Measurements from ENCODE around the gene KPNA1. TPM values are rescaled to one million over a fixed set of nuclear protein-coding genes. Genes with fewer than 3 reads are reported as not detected.

The KPNA1 gene
- total and polyA plus RNA-seq, 7 donors = 9.6 to 50.1 (median 34.9) TPM

DNA sequence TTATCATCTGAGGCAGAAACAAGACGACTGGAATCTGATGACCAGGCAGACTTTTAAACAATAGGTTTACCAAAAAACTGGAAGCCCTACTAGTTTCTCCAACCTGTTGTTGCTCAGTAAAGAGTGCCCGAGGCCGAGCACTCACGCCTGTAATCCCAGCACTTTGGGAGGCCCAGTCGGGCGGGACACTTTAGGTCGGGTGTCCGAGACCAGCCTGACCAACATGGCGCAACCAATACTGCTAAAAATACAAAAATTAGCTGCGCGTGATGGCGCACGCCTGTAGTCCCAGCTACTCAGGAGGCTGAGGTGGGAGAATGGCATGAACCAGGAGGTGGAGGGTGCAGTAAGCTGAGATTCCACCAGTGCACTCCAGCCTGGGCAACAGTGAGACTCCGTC, 97.8 kb downstream of the KPNA1 start:
- peaks cover 0 to 20% (median 0%) of the 10 kb centered on the region in 4 donors for H3K36me3 ChIP-seq
- intact Hi-C loops (cut with DNase I) = loop anchor here (1.0 to 10.0 kb wide), 4 partner anchors 33 to 145 kb away; partner anchors contain the start of genes DTX3L, FAM162A, KPNA1 and PARP9
- H3K27me3 ChIP-seq = no peaks in the 10 kb centered on the region
- H3K4me1 ChIP-seq = peaks cover 0 to 31% (median 27%) of the 10 kb centered on the region in 4 donors
- peak overlapping the region; percentile 54 to 89 (median 76) for H3K4me3 ChIP-seq
- no peaks in the 10 kb centered on the region for H3K9me3 ChIP-seq
- peak overlapping the region; percentile 84 to 90 (median 88) for H3K27ac ChIP-seq
- 46 to 60% methylated on average over 14 of the region's 14 CpGs for WGBS, 2 donors
- DNase-seq = no peak
- TF ChIP-seq, protein P1, sequence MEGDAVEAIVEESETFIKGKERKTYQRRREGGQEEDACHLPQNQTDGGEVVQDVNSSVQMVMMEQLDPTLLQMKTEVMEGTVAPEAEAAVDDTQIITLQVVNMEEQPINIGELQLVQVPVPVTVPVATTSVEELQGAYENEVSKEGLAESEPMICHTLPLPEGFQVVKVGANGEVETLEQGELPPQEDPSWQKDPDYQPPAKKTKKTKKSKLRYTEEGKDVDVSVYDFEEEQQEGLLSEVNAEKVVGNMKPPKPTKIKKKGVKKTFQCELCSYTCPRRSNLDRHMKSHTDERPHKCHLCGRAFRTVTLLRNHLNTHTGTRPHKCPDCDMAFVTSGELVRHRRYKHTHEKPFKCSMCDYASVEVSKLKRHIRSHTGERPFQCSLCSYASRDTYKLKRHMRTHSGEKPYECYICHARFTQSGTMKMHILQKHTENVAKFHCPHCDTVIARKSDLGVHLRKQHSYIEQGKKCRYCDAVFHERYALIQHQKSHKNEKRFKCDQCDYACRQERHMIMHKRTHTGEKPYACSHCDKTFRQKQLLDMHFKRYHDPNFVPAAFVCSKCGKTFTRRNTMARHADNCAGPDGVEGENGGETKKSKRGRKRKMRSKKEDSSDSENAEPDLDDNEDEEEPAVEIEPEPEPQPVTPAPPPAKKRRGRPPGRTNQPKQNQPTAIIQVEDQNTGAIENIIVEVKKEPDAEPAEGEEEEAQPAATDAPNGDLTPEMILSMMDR (IDR thresholded peaks at IDR 0.05) = no peak
- TF ChIP-seq POLR2A (IDR thresholded peaks at IDR 0.05) = no peak
- no peak for TF ChIP-seq EP300 (IDR thresholded peaks at IDR 0.05)
- TF ChIP-seq POLR2AphosphoS5 (IDR thresholded peaks at IDR 0.05) = no peak

DNA sequence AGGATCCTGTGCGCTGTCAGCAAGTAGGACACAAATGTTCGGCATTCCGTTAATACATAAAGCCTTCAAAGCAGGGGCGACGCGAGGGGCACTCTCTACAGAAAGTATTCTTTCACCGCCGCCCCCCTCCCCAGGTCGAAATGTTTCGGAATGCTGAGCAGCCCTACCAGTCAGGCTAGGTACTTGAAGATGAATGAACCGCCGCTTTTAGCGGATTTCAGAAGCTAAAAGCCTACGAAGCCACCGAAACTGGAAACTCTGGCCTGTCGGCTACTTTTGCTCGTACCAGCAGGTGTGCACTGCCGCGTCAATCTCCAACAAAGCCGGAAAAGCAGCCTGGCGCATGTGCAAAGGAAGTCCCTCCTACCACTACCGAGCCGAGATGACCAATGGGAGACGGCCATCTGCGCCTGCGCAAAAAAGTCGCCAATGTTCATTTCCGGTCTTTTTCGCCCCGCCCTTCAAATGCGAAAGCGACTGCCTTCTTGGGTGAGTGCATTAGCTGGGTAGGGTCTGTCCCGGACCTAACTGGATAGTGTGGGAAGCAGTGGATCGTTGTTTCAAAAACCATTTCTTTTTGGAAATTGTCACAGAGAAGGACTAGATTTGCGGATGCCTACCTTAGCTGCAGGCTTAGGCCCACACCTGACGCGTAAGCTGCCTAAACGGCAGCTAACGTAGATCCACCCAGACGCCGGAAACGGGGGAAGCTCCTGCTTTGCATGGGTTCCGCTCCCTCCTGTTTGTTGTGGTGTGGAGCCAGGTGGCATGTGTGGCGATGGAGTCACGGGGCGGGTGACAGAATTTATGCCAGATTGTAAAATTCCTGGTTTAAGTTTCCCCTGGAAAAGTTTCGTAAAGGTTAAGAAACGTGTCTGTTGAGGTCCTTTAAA, 98.7 kb downstream of the KPNA1 start, which contains the start of gene WDR5B:
TSS of gene WDR5B (minus strand) at position 301 of the 893 bp plus-strand sequence. CDS start 534 bp downstream, outside the sequence.
- Histone ChIP-seq H3K4me3 (peak within 1 kb of the TSS; percentile 54 to 89 (median 76)), H3K4me1 (peaks cover 0 to 31% (median 27%) of the 10 kb centered on the region in 4 donors), H3K27me3 (no peaks in the 10 kb centered on the region), H3K36me3 (peaks cover 0 to 18% (median under 1%) of the 10 kb centered on the region in 4 donors), H3K27ac (peak within 1 kb of the TSS; percentile 84 to 90 (median 88)), H3K9me3 (no peaks in the 10 kb centered on the region)
- DNase-seq = peak; percentile 99
- intact Hi-C loops (cut with DNase I) = loop anchor here (1.0 to 10.0 kb wide), 4 partner anchors 32 to 146 kb away; partner anchors contain the start of genes DTX3L, FAM162A, KPNA1 and PARP9
- WGBS, 2 donors = 0% methylated on average over 48 of the region's 48 CpGs
- TF ChIP-seq EP300 (IDR thresholded peaks at IDR 0.05) = no peak
- peak; percentile 84 to 93 (median 90) for TF ChIP-seq POLR2AphosphoS5 (IDR thresholded peaks at IDR 0.05)
- TF ChIP-seq, protein P1 (IDR thresholded peaks at IDR 0.05) = peak in 1 of 4 experiments; percentile 25
- peak; percentile 71 to 76 for TF ChIP-seq POLR2A (IDR thresholded peaks at IDR 0.05)

DNA sequence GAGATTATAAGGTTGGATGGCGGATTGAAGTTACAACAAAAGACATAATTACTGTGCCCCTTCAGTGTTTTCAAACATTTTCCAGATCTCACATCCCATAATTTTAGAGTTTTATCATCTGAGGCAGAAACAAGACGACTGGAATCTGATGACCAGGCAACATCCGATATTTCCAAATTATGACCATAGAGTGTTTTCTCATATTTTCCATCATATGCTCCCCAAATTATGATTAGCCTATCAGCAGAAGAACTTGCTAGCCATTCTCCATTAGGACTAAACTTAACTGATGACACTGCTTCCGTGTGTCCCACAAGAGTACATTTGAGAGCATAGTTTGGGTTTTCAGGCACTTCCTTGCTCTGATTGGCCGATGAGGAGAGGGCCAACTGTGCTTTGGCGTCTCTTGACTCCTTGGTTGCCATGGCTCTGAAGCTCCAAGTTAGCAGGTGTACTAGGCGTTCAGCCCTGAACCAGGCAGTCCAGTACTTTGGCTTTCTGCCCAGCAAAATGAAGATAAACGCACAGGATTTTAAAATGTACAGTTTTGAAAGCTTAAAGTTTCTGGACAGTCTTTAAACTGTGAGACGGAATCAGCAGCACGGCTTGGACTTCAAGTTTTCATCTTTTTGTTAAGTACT, 99.5 kb downstream of the KPNA1 start:
- Histone ChIP-seq H3K4me3 (peak overlapping the region; percentile 54 to 89 (median 76)), H3K27me3 (no peaks in the 10 kb centered on the region), H3K9me3 (no peaks in the 10 kb centered on the region), H3K4me1 (peaks cover 0 to 31% (median 27%) of the 10 kb centered on the region in 4 donors), H3K36me3 (peaks cover 0 to 26% (median 4%) of the 10 kb centered on the region in 4 donors), H3K27ac (peak overlapping the region; percentile 84 to 90 (median 88))
- TF ChIP-seq EP300 (IDR thresholded peaks at IDR 0.05) (no peak), POLR2A (IDR thresholded peaks at IDR 0.05) (no peak), POLR2AphosphoS5 (IDR thresholded peaks at IDR 0.05) (no peak)
- TF ChIP-seq, protein P1 (IDR thresholded peaks at IDR 0.05) = no peak
- intact Hi-C loops (cut with DNase I) = loop anchor here (5.0 to 10.0 kb wide), 3 partner anchors 47 to 147 kb away; partner anchors contain the start of genes DTX3L, KPNA1 and PARP9
- peak; percentile 72 for DNase-seq
- 17 to 23% methylated on average over 10 of the region's 10 CpGs for WGBS, 2 donors

DNA sequence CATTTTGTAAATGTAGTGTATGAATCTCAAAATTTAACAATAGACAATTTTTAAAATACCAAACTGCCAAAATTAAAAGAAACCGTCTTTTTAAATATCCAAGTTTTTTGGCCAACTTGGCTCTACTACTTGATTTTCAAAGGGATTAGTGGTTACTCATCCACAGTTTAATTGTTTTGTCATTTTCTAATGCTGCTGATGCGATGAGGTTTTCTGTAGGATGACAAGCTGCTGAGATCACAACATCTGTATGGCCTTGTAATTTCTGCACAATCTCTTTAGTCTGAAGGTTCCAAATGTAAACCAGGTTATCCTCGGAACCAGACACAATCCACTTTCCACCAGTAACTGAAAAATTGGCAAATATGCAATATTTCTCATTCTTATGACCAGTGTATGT, 100.3 kb downstream of the KPNA1 start:
- no peak for TF ChIP-seq POLR2A (IDR thresholded peaks at IDR 0.05)
- TF ChIP-seq EP300 (IDR thresholded peaks at IDR 0.05) = no peak
- TF ChIP-seq, protein P1 (IDR thresholded peaks at IDR 0.05) = no peak
- TF ChIP-seq POLR2AphosphoS5 (IDR thresholded peaks at IDR 0.05) = no peak
- H3K36me3 ChIP-seq = peaks cover 0 to 34% (median 7%) of the 10 kb centered on the region in 4 donors
- peaks cover 0 to 31% (median 27%) of the 10 kb centered on the region in 4 donors for H3K4me1 ChIP-seq
- no peak overlapping the region for H3K27ac ChIP-seq
- whole genome bisulfite sequencing, 2 donors = 77 to 95% methylated on average over 3 of the region's 3 CpGs
- no peaks in the 10 kb centered on the region for H3K27me3 ChIP-seq
- no peak for DNase-seq
- no peaks in the 10 kb centered on the region for H3K9me3 ChIP-seq
- no peak overlapping the region for H3K4me3 ChIP-seq
- intact Hi-C loops (cut with DNase I) = loop anchor here (10.0 kb wide), 1 partner anchor 100 kb away; the partner anchor contains the start of gene KPNA1
